Measurements from ENCODE around the gene CLK2. TPM values are rescaled to one million over a fixed set of nuclear protein-coding genes. Genes with fewer than 3 reads are reported as not detected.

The CLK2 gene
- total and polyA plus RNA-seq, 2 donors (not counting 3 experiments of a cell fraction or from before 2014, with no cell fraction given): 69.1 to 80.9 TPM

GRCh38 chr1:155313261-155313660 lies 40.0 kb upstream of the CLK2 start:
- H3K27ac ChIP-seq (ENCODE audit: insufficient read depth, low read depth, low read length): no peak overlapping the region
- peaks cover 19% of the 10 kb centered on the region for H3K4me1 ChIP-seq (ENCODE audit: control insufficient read depth, extremely low read depth, insufficient read depth, low read length)
- H3K9me1 ChIP-seq (replicated peaks; ENCODE audit: control insufficient read depth, extremely low read depth, insufficient read depth, low read length): no peaks in the 10 kb centered on the region
- intact Hi-C loops (cut with micrococcal nuclease): no loop called here
- H3K9ac ChIP-seq (replicated peaks; ENCODE audit: extremely low read depth, insufficient read depth, low read length): no peak overlapping the region
- H3K27me3 ChIP-seq (ENCODE audit: control insufficient read depth in 2 of 2, insufficient read depth in 2 of 2, low read length in 2 of 2): no peaks in the 10 kb centered on the region
- H2AFZ ChIP-seq (ENCODE audit: low read depth, low read length): no peak overlapping the region
- TF ChIP-seq GATA2 (IDR thresholded peaks at IDR 0.05; ENCODE audit: insufficient read depth, insufficient read length, low read depth, low read length): no peak
- no peak for TF ChIP-seq MYC (IDR thresholded peaks at IDR 0.05; ENCODE audit: low read depth, low read length)
- TF ChIP-seq MAX (IDR thresholded peaks at IDR 0.05; ENCODE audit: insufficient read depth, insufficient read length): no peak
- no peak for TF ChIP-seq FOS (IDR thresholded peaks at IDR 0.05; ENCODE audit: borderline replicate concordance, insufficient read depth, low read length)
- TF ChIP-seq POLR2A (IDR thresholded peaks at IDR 0.05; ENCODE audit: low read depth, low read length): no peak
- TF ChIP-seq, protein P1, sequence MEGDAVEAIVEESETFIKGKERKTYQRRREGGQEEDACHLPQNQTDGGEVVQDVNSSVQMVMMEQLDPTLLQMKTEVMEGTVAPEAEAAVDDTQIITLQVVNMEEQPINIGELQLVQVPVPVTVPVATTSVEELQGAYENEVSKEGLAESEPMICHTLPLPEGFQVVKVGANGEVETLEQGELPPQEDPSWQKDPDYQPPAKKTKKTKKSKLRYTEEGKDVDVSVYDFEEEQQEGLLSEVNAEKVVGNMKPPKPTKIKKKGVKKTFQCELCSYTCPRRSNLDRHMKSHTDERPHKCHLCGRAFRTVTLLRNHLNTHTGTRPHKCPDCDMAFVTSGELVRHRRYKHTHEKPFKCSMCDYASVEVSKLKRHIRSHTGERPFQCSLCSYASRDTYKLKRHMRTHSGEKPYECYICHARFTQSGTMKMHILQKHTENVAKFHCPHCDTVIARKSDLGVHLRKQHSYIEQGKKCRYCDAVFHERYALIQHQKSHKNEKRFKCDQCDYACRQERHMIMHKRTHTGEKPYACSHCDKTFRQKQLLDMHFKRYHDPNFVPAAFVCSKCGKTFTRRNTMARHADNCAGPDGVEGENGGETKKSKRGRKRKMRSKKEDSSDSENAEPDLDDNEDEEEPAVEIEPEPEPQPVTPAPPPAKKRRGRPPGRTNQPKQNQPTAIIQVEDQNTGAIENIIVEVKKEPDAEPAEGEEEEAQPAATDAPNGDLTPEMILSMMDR (IDR thresholded peaks at IDR 0.05; ENCODE audit: extremely low read depth in 1 of 2, insufficient read depth in 1 of 2, low read depth in 1 of 2, low read length in 2 of 2): no peak
- TF ChIP-seq POLR2AphosphoS5 (IDR thresholded peaks at IDR 0.05; ENCODE audit: insufficient read depth, low read depth, low read length): no peak
- no peak for TF ChIP-seq EZH2 (IDR thresholded peaks at IDR 0.05; ENCODE audit: borderline replicate concordance, low read depth, low read length, severe bottlenecking)
- no peak for TF ChIP-seq JUN (IDR thresholded peaks at IDR 0.05; ENCODE audit: borderline replicate concordance, insufficient read depth, insufficient read length, low read depth)
- H3K4me3 ChIP-seq (replicated peaks in 1 of 3; ENCODE audit: insufficient read depth in 1 of 3, low read depth in 1 of 3, low read length in 3 of 3): no peak overlapping the region
- H3K36me3 ChIP-seq (ENCODE audit: control insufficient read depth in 2 of 2, extremely low read depth in 1 of 2, insufficient read depth in 2 of 2, low read length in 2 of 2): peaks cover 21 to 23% of the 10 kb centered on the region in 2 experiments
- FAIRE-seq: no peak
- dilution Hi-C loops (cut with MboI; ENCODE audit: extremely low pct_ligation_motif_present, low sequenced_read_pairs): no loop called here
- no TSS peak for BruUV-seq (replicated peaks)
- H3K4me2 ChIP-seq (ENCODE audit: insufficient read depth, low read length): no peak overlapping the region
- CTCF ChIA-PET: interaction anchor here (1.3 to 1.4 kb wide), 2 partner anchors 51 to 62 kb away, joined by 4 to 6 read pairs; partner anchors contain the start of gene SCAMP3
- H3K79me2 ChIP-seq (ENCODE audit: control insufficient read depth, insufficient read depth, low read length): peaks cover 52% of the 10 kb centered on the region
- POLR2A ChIA-PET: no interaction called here
- no peak for DNase-seq (ENCODE audit: low read depth, low spot score)
- no peaks in the 10 kb centered on the region for H4K20me1 ChIP-seq (replicated peaks; ENCODE audit: control insufficient read depth, extremely low read depth, insufficient read depth, low read length)
- H3K9me3 ChIP-seq (replicated peaks; ENCODE audit: control insufficient read depth, insufficient read depth, low read length): no peaks in the 10 kb centered on the region

All from endothelial cell of umbilical vein (primary cell).